Immature natural killer cell (primary cell): Measurements from ENCODE around the gene CBLC. TPM values are rescaled to one million over a fixed set of nuclear protein-coding genes. Genes with fewer than 3 reads are reported as not detected.
"Not testable (repeated sequence)": the region's sequence is repeated elsewhere in the genome, so short reads cannot be mapped to it uniquely, and the experiment has no call there.

Experiments used
- DNase-seq, 3 donors: peaks; one replicate each; pipeline ENCODE4 v3.0.0; 2022; ENCODE audit warnings: mixed read lengths in 1 of 3
- H3K27ac Mint-ChIP-seq, 6 donors: one replicate each; pipeline ENCODE4 v1.8.0; 2020; ENCODE audit warnings: mixed read lengths in 6 of 6, mild to moderate bottlenecking in 5 of 6, inconsistent platforms in 4 of 6, moderate library complexity in 3 of 6
- H3K27me3 Mint-ChIP-seq, 3 donors: one replicate each; pipeline ENCODE4 v1.8.0; 2020 to 2021; ENCODE audit warnings: low read depth in 3 of 3, mild to moderate bottlenecking in 3 of 3, mixed read lengths in 3 of 3, moderate library complexity in 3 of 3, inconsistent platforms in 1 of 3
- H3K36me3 Mint-ChIP-seq, 3 donors: one replicate each; pipeline ENCODE4 v1.8.0; 2020; ENCODE audit warnings: mixed read lengths in 3 of 3, inconsistent platforms in 2 of 3, mild to moderate bottlenecking in 2 of 3
- H3K4me1 Mint-ChIP-seq, 2 donors: one replicate each; pipeline ENCODE4 v1.8.0; 2020; ENCODE audit warnings: inconsistent platforms in 2 of 2, mild to moderate bottlenecking in 2 of 2, mixed read lengths in 2 of 2, moderate library complexity in 1 of 2
- H3K4me3 Mint-ChIP-seq, 5 donors: one replicate each; pipeline ENCODE4 v1.8.0; 2020; ENCODE audit warnings: mild to moderate bottlenecking in 5 of 5, mixed read lengths in 5 of 5, inconsistent platforms in 3 of 5, moderate library complexity in 3 of 5
- H3K9me3 Mint-ChIP-seq, 6 donors: one replicate each; pipeline ENCODE4 v1.8.0; 2020; ENCODE audit warnings: mild to moderate bottlenecking in 6 of 6, mixed read lengths in 6 of 6, inconsistent platforms in 4 of 6, moderate library complexity in 3 of 6
- polyA plus RNA-seq, 3 donors: library from polyadenylated mRNA; unstranded; fragments of 300-500 nt; fragmentation: Illumina TruSeq; gene quantifications; one replicate each; pipeline ENCODE4 v1.2.3, GENCODE V29; 2021

CBLC gene
- polyA plus RNA-seq, 3 donors from 2014 or later, result not detected

- H3K27me3 Mint-ChIP-seq, result peaks cover 3 to 4% (median 4%) of the 10 kb centered on the region in 3 donors
- DNase-seq, result no peak
- H3K4me3 Mint-ChIP-seq, result no peak overlapping the region
- H3K36me3 Mint-ChIP-seq, result no peaks in the 10 kb centered on the region
- H3K4me1 Mint-ChIP-seq, result no peaks in the 10 kb centered on the region
- H3K27ac Mint-ChIP-seq, result no peak overlapping the region
- no peaks in the 10 kb centered on the region for H3K9me3 Mint-ChIP-seq
Measured at GRCh38 chr19:44817725-44818465, 40.2 kb downstream of the CBLC start.

GRCh38 chr19:44818466-44819031 is 40.9 kb downstream of the CBLC start:
- Mint-ChIP-seq H3K4me3 (no peak overlapping the region), H3K4me1 (no peaks in the 10 kb centered on the region)

DNA sequence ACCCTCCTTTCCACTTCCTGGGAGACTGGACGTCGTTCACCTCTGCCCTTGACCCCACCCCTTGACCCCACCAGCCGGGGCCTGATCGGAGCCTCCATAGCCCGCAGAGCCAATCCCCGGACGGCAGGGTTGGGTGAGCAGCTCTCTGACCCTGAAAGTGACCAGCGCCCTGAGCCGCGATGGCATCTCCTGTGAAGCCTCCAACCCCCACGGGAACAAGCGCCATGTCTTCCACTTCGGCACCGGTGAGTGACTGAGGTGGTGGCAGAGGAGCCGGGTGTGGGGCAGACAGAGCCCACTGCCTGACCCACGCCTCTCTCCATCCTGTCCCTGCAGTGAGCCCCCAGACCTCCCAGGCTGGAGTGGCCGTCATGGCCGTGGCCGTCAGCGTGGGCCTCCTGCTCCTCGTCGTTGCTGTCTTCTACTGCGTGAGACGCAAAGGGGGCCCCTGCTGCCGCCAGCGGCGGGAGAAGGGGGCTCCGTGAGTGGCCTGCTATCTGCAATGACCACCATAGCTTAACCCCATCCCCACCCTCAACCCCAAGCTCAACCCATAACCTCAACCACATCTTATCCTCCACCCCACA is 41.6 kb downstream of the CBLC start:
- Mint-ChIP-seq H3K4me1 (no peaks in the 10 kb centered on the region), H3K36me3 (no peaks in the 10 kb centered on the region), H3K27ac (no peak overlapping the region), H3K27me3 (peaks cover 2 to 5% (median 4%) of the 10 kb centered on the region in 3 donors), H3K9me3 (no peaks in the 10 kb centered on the region), H3K4me3 (no peak overlapping the region)
- DNase-seq, result no peak

More at GRCh38 chr19:44818466-44819031, 40.9 kb downstream of the CBLC start:
- no peak for DNase-seq
- H3K36me3 Mint-ChIP-seq, result no peaks in the 10 kb centered on the region
- peaks cover 3 to 4% (median 4%) of the 10 kb centered on the region in 3 donors for H3K27me3 Mint-ChIP-seq
- no peaks in the 10 kb centered on the region for H3K9me3 Mint-ChIP-seq
- no peak overlapping the region for H3K27ac Mint-ChIP-seq

DNA sequence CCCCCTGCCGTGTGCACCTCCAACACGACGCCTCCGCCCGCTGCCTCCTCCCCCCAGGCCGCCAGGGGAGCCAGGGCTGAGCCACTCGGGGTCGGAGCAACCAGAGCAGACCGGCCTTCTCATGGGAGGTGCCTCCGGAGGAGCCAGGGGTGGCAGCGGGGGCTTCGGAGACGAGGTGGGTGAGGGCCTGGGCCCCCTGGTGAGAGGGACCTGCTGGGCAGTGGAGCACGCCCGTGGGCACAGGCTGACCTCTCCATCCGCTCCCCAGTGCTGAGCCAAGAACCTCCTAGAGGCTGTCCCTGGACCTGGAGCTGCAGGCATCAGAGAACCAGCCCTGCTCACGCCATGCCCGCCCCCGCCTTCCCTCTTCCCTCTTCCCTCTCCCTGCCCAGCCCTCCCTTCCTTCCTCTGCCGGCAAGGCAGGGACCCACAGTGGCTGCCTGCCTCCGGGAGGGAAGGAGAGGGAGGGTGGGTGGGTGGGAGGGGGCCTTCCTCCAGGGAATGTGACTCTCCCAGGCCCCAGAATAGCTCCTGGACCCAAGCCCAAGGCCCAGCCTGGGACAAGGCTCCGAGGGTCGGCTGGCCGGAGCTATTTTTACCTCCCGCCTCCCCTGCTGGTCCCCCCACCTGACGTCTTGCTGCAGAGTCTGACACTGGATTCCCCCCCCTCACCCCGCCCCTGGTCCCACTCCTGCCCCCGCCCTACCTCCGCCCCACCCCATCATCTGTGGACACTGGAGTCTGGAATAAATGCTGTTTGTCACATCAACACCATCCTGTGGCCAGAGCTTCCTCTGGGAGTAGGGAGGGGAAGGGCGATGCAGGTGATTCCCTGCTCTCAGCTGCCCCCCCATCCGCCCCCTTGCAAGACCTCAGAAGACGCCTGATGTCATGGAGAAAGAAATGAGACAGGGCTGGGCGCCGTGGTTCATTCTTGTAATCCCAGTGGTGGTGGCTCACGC is 43.2 kb downstream of the CBLC start:
- Mint-ChIP-seq H3K9me3 (no peaks in the 10 kb centered on the region), H3K36me3 (no peaks in the 10 kb centered on the region), H3K27me3 (peaks cover 2 to 7% (median 2%) of the 10 kb centered on the region in 3 donors), H3K27ac (no peak overlapping the region), H3K4me3 (no peak overlapping the region), H3K4me1 (no peaks in the 10 kb centered on the region)
- DNase-seq, result no peak

DNA sequence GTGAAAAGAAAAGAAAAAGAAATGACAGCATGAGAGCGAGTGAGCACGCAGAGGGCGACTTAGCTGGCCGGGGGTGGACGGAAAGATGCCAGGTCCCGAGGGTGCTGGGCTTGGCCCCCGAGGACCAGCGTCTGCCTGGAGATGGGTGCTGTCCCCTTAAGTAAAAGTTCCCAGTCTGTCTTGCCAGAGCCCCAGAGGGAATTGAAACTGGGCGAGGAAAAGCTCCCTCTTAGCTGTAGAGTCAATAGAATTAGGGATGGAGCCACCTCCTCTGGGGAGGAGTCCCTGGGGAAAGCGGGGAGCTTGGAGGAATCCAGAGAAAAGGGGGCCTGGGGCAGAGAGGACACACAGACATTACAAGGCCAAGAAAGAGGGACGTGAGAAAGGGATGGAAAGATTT is 44.5 kb downstream of the CBLC start:
- Mint-ChIP-seq H3K4me3 (no peak overlapping the region), H3K9me3 (no peaks in the 10 kb centered on the region), H3K4me1 (no peaks in the 10 kb centered on the region), H3K27me3 (peaks cover 2 to 10% (median 4%) of the 10 kb centered on the region in 3 donors), H3K27ac (no peak overlapping the region), H3K36me3 (no peaks in the 10 kb centered on the region)
- DNase-seq, result no peak

GRCh38 chr19:44822670-44823372 is 45.1 kb downstream of the CBLC start:
- no peak overlapping the region for H3K27ac Mint-ChIP-seq
- H3K4me3 Mint-ChIP-seq, result no peak overlapping the region
- H3K9me3 Mint-ChIP-seq, result no peaks in the 10 kb centered on the region
- H3K36me3 Mint-ChIP-seq, result no peaks in the 10 kb centered on the region
- DNase-seq, result no peak
- peaks cover 2 to 9% (median 4%) of the 10 kb centered on the region in 3 donors for H3K27me3 Mint-ChIP-seq
- no peaks in the 10 kb centered on the region for H3K4me1 Mint-ChIP-seq

DNA sequence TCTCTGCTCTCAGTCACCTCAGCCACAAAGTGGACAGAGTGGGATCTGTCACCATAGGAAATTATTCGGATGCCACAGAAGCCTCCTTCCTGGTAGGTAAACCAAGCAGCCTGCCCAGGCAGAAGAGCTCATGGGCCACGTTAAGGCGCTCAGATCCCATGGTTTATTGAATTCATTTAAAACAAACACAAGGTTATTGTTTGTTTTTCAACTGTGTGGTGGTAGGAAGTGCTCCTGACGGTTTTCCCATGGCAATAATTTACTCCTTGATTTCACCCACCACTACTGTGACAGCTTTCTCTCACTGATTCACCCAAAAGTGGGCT is 45.6 kb downstream of the CBLC start:
- no peak overlapping the region for H3K4me3 Mint-ChIP-seq
- peaks cover 2 to 8% (median 4%) of the 10 kb centered on the region in 3 donors for H3K27me3 Mint-ChIP-seq
- no peaks in the 10 kb centered on the region for H3K36me3 Mint-ChIP-seq

GRCh38 chr19:44824761-44825160 is 47.1 kb downstream of the CBLC start:
- Mint-ChIP-seq H3K36me3 (no peaks in the 10 kb centered on the region), H3K9me3 (no peaks in the 10 kb centered on the region), H3K27ac (no peak overlapping the region), H3K4me3 (no peak overlapping the region), H3K27me3 (peaks cover 2 to 8% (median 5%) of the 10 kb centered on the region in 3 donors), H3K4me1 (no peaks in the 10 kb centered on the region)
- no peak for DNase-seq

More for the DNA sequence above, 45.6 kb downstream of the CBLC start:
- Mint-ChIP-seq H3K27ac (no peak overlapping the region), H3K9me3 (no peaks in the 10 kb centered on the region), H3K4me1 (no peaks in the 10 kb centered on the region)
- no peak for DNase-seq

GRCh38 chr19:44832875-44833274 is 55.2 kb downstream of the CBLC start:
- H3K4me3 Mint-ChIP-seq, H3K4me1 Mint-ChIP-seq, H3K27ac Mint-ChIP-seq, H3K9me3 Mint-ChIP-seq, H3K36me3 Mint-ChIP-seq, DNase-seq: not testable (repeated sequence)
- peaks cover 3 to 12% (median 6%) of the 10 kb centered on the region in 3 donors for H3K27me3 Mint-ChIP-seq

DNA sequence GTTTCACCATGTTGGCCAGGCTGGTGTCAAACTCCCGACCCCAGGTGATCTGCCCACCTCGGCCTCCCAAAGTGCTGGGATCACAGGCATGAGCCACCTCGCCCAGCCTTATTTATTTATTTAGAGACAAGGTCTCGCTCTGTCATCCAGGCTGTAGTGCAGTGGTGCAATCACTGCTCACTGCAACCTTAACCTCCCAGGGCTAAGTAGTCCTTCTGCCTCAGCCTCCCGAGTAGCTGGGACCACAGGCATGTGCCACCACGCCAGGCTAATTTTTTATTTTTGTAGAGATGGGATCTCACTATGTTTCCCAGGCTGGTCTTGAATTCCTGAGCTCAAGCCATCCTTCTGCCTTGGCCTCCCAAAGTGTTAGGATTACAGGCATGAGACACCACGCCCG is 56.7 kb downstream of the CBLC start:
- H3K9me3 Mint-ChIP-seq, H3K4me3 Mint-ChIP-seq, H3K4me1 Mint-ChIP-seq, H3K36me3 Mint-ChIP-seq, DNase-seq, H3K27ac Mint-ChIP-seq: not testable (repeated sequence)
- peaks cover 6 to 12% (median 7%) of the 10 kb centered on the region in 3 donors for H3K27me3 Mint-ChIP-seq

- Mint-ChIP-seq H3K4me1 (no peaks in the 10 kb centered on the region), H3K36me3 (no peaks in the 10 kb centered on the region), H3K27ac (no peak overlapping the region), H3K9me3 (no peaks in the 10 kb centered on the region), H3K27me3 (peaks cover 2 to 8% (median 4%) of the 10 kb centered on the region in 3 donors), H3K4me3 (no peak overlapping the region)
- no peak for DNase-seq
Measured at GRCh38 chr19:44839276-44839675, 61.6 kb downstream of the CBLC start.

DNA sequence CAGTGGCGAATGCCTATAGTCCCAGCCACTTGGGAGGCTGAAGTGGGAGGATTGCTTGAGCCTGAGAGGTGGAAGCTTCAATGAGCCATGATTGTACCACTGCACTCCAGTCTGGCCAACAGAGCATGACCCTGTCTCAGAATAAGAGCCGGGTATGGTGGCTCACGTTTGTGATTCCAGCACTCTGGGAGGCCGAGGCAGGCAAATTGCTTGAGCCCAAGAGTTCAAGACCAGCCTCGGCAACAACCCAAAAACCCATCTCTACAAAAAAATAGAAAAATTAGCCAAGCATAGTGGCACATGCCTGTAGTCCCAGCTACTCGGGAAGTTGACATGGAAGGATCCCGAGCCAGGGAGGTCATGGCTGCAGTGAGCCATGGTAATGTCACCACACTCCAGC is 63.1 kb downstream of the CBLC start:
- no peak for DNase-seq
- H3K36me3 Mint-ChIP-seq, result peaks cover 0 to 4% (median 0%) of the 10 kb centered on the region in 3 donors
- peaks cover 4 to 10% (median 4%) of the 10 kb centered on the region in 3 donors for H3K27me3 Mint-ChIP-seq
- H3K27ac Mint-ChIP-seq, result no peak overlapping the region
- H3K9me3 Mint-ChIP-seq, result peaks cover 0 to 2% (median 0%) of the 10 kb centered on the region in 6 donors
- no peak overlapping the region for H3K4me3 Mint-ChIP-seq
- H3K4me1 Mint-ChIP-seq, result peaks cover 10 to 13% of the 10 kb centered on the region in 2 donors

- Mint-ChIP-seq H3K27ac (no peak overlapping the region), H3K4me1 (peaks cover 12 to 15% of the 10 kb centered on the region in 2 donors), H3K27me3 (peaks cover 4 to 12% (median 4%) of the 10 kb centered on the region in 3 donors), H3K4me3 (no peak overlapping the region), H3K36me3 (peaks cover 0 to 4% (median 0%) of the 10 kb centered on the region in 3 donors), H3K9me3 (peaks cover 0 to 2% (median 0%) of the 10 kb centered on the region in 6 donors)
- DNase-seq, result no peak
Measured at GRCh38 chr19:44841231-44841630, 63.5 kb downstream of the CBLC start.
